WTC11 (cell line): ENCODE results near the gene REL.

Experiments
- ATF1 ChIP-seq: sonication (generic); formaldehyde crosslinking; IDR thresholded peaks from 2 replicates; pipeline ENCODE4 v1.8.1; 2023; ENCODE audit warnings: mild to moderate bottlenecking, moderate library complexity, missing genetic modification reagents
- CBFB ChIP-seq: sonication (generic); formaldehyde crosslinking; IDR thresholded peaks from 2 replicates; pipeline ENCODE4 v1.8.1; 2022; ENCODE audit warnings: mild to moderate bottlenecking, low read depth, missing genetic modification reagents
- CTCF ChIP-seq: fragments of 200-600 bp; IDR thresholded peaks from 2 replicates; pipeline ENCODE4 v1.8.0; 2022; ENCODE audit warnings: antibody characterized with exemption
- FOXJ3 ChIP-seq: sonication (generic); formaldehyde crosslinking; IDR thresholded peaks from 2 replicates; pipeline ENCODE4 v1.9.0; 2021; ENCODE audit warnings: missing genetic modification reagents, mild to moderate bottlenecking, borderline replicate concordance
- HMGXB4 ChIP-seq: sonication (generic); formaldehyde crosslinking; IDR thresholded peaks from 2 replicates; pipeline ENCODE4 v1.8.1; 2023; ENCODE audit warnings: mild to moderate bottlenecking, moderate library complexity, missing genetic modification reagents
- MAX ChIP-seq: sonication (generic); formaldehyde crosslinking; IDR thresholded peaks from 2 replicates; pipeline ENCODE4 v1.8.0; 2022; ENCODE audit warnings: mild to moderate bottlenecking, missing genetic modification reagents
- NFYB ChIP-seq: sonication (generic); formaldehyde crosslinking; conservative IDR thresholded peaks from 2 replicates; pipeline ENCODE4 v1.8.0; 2022; ENCODE audit warnings: low read depth, missing genetic modification reagents
- NR1H2 ChIP-seq: sonication (generic); formaldehyde crosslinking; IDR thresholded peaks from 2 replicates; pipeline ENCODE4 v1.9.0; 2021; ENCODE audit warnings: mild to moderate bottlenecking, moderate library complexity, missing genetic modification reagents
- NR3C1 ChIP-seq: sonication (generic); formaldehyde crosslinking; conservative IDR thresholded peaks from 2 replicates; pipeline ENCODE4 v1.8.1; 2023; ENCODE audit warnings: low read depth, mild to moderate bottlenecking, missing genetic modification reagents
- SMAD3 ChIP-seq: sonication (generic); formaldehyde crosslinking; IDR thresholded peaks from 2 replicates; pipeline ENCODE4 v1.8.0; 2022; ENCODE audit warnings: missing genetic modification reagents, mild to moderate bottlenecking, borderline replicate concordance
- TEAD4 ChIP-seq: sonication (generic); formaldehyde crosslinking; IDR thresholded peaks from 2 replicates; pipeline ENCODE4 v1.8.0; 2022; ENCODE audit warnings: mild to moderate bottlenecking, missing genetic modification reagents
- USF1 ChIP-seq: sonication (generic); formaldehyde crosslinking; IDR thresholded peaks from 2 replicates; pipeline ENCODE4 v1.8.0; 2022; ENCODE audit warnings: mild to moderate bottlenecking, missing genetic modification reagents
- ZNF671 ChIP-seq: fragments of 250-450 bp; sonication (Bioruptor Pico); IDR thresholded peaks from 2 replicates; pipeline ENCODE4 v1.8.0; 2021; ENCODE audit warnings: mild to moderate bottlenecking

- TF ChIP-seq ATF1 (CRISPR knock-in tag) (no peak), FOXJ3 (CRISPR knock-in tag) (no peak), CTCF (no peak), USF1 (CRISPR knock-in tag) (no peak), NR3C1 (no peak), ZNF671 (CRISPR knock-in tag) (no peak), TEAD4 (CRISPR knock-in tag) (no peak), HMGXB4 (no peak), MAX (CRISPR knock-in tag) (no peak), CBFB (CRISPR knock-in tag) (no peak), SMAD3 (CRISPR knock-in tag) (no peak), NFYB (CRISPR knock-in tag) (no peak), NR1H2 (CRISPR knock-in tag) (no peak)
Measured at GRCh38 chr2:60840880-60841279, 40.5 kb upstream of the REL start.
